ENCODE data around the gene TIGD3. TPM values are rescaled to one million over a fixed set of nuclear protein-coding genes. Genes with fewer than 3 reads are reported as not detected.

Gene TIGD3
- total and polyA plus RNA-seq, 9 of the 15 experiments (the other 6 are each of a cell fraction or from before 2014, with no cell fraction given) = 0.06 to 1.3 (median 0.56) TPM

DNA sequence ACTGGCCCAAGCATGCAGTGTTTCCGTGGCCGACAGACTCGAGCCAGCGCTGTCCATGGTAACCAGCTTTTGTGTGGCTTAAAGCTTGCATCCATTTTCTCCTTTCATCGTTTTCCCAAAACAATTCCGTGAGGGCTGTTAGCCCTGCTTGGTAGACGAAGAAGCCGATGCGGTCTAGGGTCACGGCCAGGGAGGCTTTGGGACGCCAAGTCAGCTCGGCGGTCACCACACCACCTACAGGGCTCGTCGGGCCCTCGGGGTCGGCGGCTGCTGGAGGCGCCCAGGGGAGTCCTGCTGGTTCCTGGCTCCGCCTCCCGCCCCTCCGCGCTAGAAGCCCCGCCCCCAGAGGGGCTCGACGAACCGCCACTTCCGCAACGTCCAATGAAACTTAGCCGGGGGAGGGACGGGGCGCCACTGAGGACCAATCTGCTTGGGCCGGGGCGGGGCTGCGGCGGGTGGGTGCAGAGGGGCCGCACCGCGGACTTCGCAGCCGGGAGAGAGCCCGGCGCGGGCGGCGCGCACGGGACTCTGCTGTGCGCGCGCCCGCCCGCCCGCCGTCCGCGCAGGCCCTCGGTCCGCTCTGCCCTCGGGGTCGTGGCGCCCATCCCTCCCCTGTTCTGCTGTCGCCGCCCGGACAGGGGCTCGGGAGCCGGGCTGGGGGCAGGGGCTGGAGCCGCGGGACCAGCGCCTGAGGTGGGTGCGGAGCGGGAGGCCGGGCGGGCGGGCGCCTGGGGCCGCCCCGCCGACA is at the start of gene TIGD3 (continued):
- TF ChIP-seq E2F4 (CRISPR knock-in tag; IDR thresholded peaks at IDR 0.05; ENCODE audit: low read depth) (no peak), MCM2 (IDR thresholded peaks at IDR 0.05; ENCODE audit: low read depth) (no peak), LEF1 (IDR thresholded peaks at IDR 0.05) (no peak), RHOXF2B (CRISPR knock-in tag; conservative IDR thresholded peaks at IDR 0.05) (no peak), BCOR (IDR thresholded peaks at IDR 0.05) (no peak), YY1 (IDR thresholded peaks at IDR 0.05; ENCODE audit: borderline replicate concordance in 1 of 3, control insufficient read depth in 1 of 3, extremely low read depth in 1 of 3, insufficient read depth in 3 of 3, insufficient read length in 1 of 3, insufficient replicate concordance in 2 of 3, low read depth in 1 of 3, low read length in 2 of 3) (no peak), NCOA2 (IDR thresholded peaks at IDR 0.05; ENCODE audit: partially characterized antibody in 2 of 2) (no peak), FOS (IDR thresholded peaks at IDR 0.05; ENCODE audit: extremely low read depth, insufficient read length) (peak; percentile 85), ELK1 (CRISPR knock-in tag; IDR thresholded peaks at IDR 0.05) (no peak), ESRRB (CRISPR knock-in tag; IDR thresholded peaks at IDR 0.05; ENCODE audit: borderline replicate concordance) (no peak), ZNF217 (CRISPR knock-in tag; IDR thresholded peaks at IDR 0.05) (no peak), HDAC3 (IDR thresholded peaks at IDR 0.05; ENCODE audit: borderline replicate concordance, partially characterized antibody) (no peak), MLX (CRISPR knock-in tag; conservative IDR thresholded peaks at IDR 0.05) (no peak), RERE (CRISPR knock-in tag; IDR thresholded peaks at IDR 0.05; ENCODE audit: borderline replicate concordance) (no peak)
- TF ChIP-seq, protein P1, sequence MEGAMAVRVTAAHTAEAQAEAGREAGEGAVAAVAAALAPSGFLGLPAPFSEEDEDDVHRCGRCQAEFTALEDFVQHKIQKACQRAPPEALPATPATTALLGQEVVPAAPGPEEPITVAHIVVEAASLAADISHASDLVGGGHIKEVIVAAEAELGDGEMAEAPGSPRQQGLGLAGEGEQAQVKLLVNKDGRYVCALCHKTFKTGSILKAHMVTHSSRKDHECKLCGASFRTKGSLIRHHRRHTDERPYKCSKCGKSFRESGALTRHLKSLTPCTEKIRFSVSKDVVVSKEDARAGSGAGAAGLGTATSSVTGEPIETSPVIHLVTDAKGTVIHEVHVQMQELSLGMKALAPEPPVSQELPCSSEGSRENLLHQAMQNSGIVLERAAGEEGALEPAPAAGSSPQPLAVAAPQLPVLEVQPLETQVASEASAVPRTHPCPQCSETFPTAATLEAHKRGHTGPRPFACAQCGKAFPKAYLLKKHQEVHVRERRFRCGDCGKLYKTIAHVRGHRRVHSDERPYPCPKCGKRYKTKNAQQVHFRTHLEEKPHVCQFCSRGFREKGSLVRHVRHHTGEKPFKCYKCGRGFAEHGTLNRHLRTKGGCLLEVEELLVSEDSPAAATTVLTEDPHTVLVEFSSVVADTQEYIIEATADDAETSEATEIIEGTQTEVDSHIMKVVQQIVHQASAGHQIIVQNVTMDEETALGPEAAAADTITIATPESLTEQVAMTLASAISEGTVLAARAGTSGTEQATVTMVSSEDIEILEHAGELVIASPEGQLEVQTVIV (CRISPR knock-in tag; IDR thresholded peaks at IDR 0.05; ENCODE audit: borderline replicate concordance) = no peak
